ENCODE measurements around the gene CHL1. TPM values are rescaled to one million over a fixed set of nuclear protein-coding genes. Genes with fewer than 3 reads are reported as not detected.

The CHL1 gene
- polyA plus RNA-seq (2013) = 0.22 TPM

- H3K4me3 ChIP-seq (ENCODE audit: control insufficient read depth in 1 of 7, extremely low read depth in 1 of 7, insufficient read depth in 4 of 7, low read depth in 2 of 7, low read length in 6 of 7) = peak within 1 kb of the TSS in 4 of 7 experiments; percentile 44 to 65 (median 47)
These were observed at the start of gene CHL1 for GRCh38 chr3:196311-197148. TSS of gene CHL1 (plus strand) at chr3:196763. CDS start at chr3:319777, 123,014 bp downstream.

GRCh38 chr3:151614-152189 is 44.9 kb upstream of the CHL1 start:
- Histone ChIP-seq H3K36me3 (ENCODE audit: control insufficient read depth in 4 of 4, insufficient read depth in 4 of 4, low read length in 3 of 4) (no peaks in the 10 kb centered on the region), H3K4me3 (ENCODE audit: control insufficient read depth in 1 of 7, extremely low read depth in 1 of 7, insufficient read depth in 4 of 7, low read depth in 2 of 7, low read length in 6 of 7) (no peak overlapping the region), H3K27ac (ENCODE audit: insufficient read depth in 1 of 2, low read depth in 1 of 2, low read length in 2 of 2, poor library complexity in 1 of 2, severe bottlenecking in 2 of 2) (no peak overlapping the region), H3K4me1 (ENCODE audit: control extremely low read depth in 1 of 4, control insufficient read depth in 4 of 4, insufficient read depth in 4 of 4, low read length in 3 of 4) (peaks cover 0 to 4% (median 0%) of the 10 kb centered on the region in 4 experiments), H3K27me3 (replicated peaks in 2 of 5; ENCODE audit: control insufficient read depth in 4 of 5, insufficient read depth in 5 of 5, low read length in 4 of 5) (peaks cover 0 to 4% (median 0%) of the 10 kb centered on the region in 5 experiments), H3K9me3 (ENCODE audit: control extremely low read depth in 1 of 5, control insufficient read depth in 4 of 5, insufficient read depth in 2 of 5, low read depth in 1 of 5, low read length in 4 of 5) (no peaks in the 10 kb centered on the region)
- no peak for DNase-seq
- POLR2A ChIA-PET = no interaction called here
- CTCF ChIA-PET = no interaction called here
- no CpG with 5 or more reads among the region's 2 CpGs for WGBS (ENCODE audit: insufficient coverage)

More at GRCh38 chr3:196311-197148, at the start of gene CHL1:
- no peaks in the 10 kb centered on the region for H3K36me3 ChIP-seq (ENCODE audit: control insufficient read depth in 4 of 4, insufficient read depth in 4 of 4, low read length in 3 of 4)
- WGBS (ENCODE audit: insufficient coverage) = 2% methylated on average over 63 of the region's 64 CpGs
- POLR2A ChIA-PET = interaction anchor here (0.6 kb wide), 1 partner anchor 17 kb away, joined by 3 read pairs; no protein-coding TSS in a partner anchor
- H3K27ac ChIP-seq (ENCODE audit: insufficient read depth in 1 of 2, low read depth in 1 of 2, low read length in 2 of 2, poor library complexity in 1 of 2, severe bottlenecking in 2 of 2) = no peak within 1 kb of the TSS
- H3K4me1 ChIP-seq (ENCODE audit: control extremely low read depth in 1 of 4, control insufficient read depth in 4 of 4, insufficient read depth in 4 of 4, low read length in 3 of 4) = peaks cover 0 to 22% (median 16%) of the 10 kb centered on the region in 4 experiments
- H3K27me3 ChIP-seq (replicated peaks in 2 of 5; ENCODE audit: control insufficient read depth in 4 of 5, insufficient read depth in 5 of 5, low read length in 4 of 5) = peaks cover 8 to 79% (median 32%) of the 10 kb centered on the region in 5 experiments
- CTCF ChIA-PET = no interaction called here
- peaks cover 0 to 3% (median 0%) of the 10 kb centered on the region in 5 experiments for H3K9me3 ChIP-seq (ENCODE audit: control extremely low read depth in 1 of 5, control insufficient read depth in 4 of 5, insufficient read depth in 2 of 5, low read depth in 1 of 5, low read length in 4 of 5)
- peak in 1 of 3 donors; percentile 13 for DNase-seq

GRCh38 chr3:159974-160373 is 36.6 kb upstream of the CHL1 start:
- Histone ChIP-seq H3K4me1 (ENCODE audit: control extremely low read depth in 1 of 4, control insufficient read depth in 4 of 4, insufficient read depth in 4 of 4, low read length in 3 of 4) (peaks cover 0 to 17% (median 2%) of the 10 kb centered on the region in 4 experiments), H3K4me3 (ENCODE audit: control insufficient read depth in 1 of 7, extremely low read depth in 1 of 7, insufficient read depth in 4 of 7, low read depth in 2 of 7, low read length in 6 of 7) (no peak overlapping the region), H3K36me3 (ENCODE audit: control insufficient read depth in 4 of 4, insufficient read depth in 4 of 4, low read length in 3 of 4) (no peaks in the 10 kb centered on the region), H3K27me3 (replicated peaks in 2 of 5; ENCODE audit: control insufficient read depth in 4 of 5, insufficient read depth in 5 of 5, low read length in 4 of 5) (peaks cover 0 to 21% (median 3%) of the 10 kb centered on the region in 5 experiments), H3K27ac (ENCODE audit: insufficient read depth in 1 of 2, low read depth in 1 of 2, low read length in 2 of 2, poor library complexity in 1 of 2, severe bottlenecking in 2 of 2) (no peak overlapping the region), H3K9me3 (ENCODE audit: control extremely low read depth in 1 of 5, control insufficient read depth in 4 of 5, insufficient read depth in 2 of 5, low read depth in 1 of 5, low read length in 4 of 5) (no peaks in the 10 kb centered on the region)
- no CpG with 5 or more reads among the region's 1 CpG for WGBS (ENCODE audit: insufficient coverage)
- DNase-seq = peak; percentile 55 to 91 (median 79)
- ChIA-PET CTCF (interaction anchor here (1.2 to 1.4 kb wide), 3 partner anchors 10 to 12 kb away, joined by 3 to 4 read pairs (median 4); no protein-coding TSS in a partner anchor), POLR2A (no interaction called here)

GRCh38 chr3:166071-166470 is 30.5 kb upstream of the CHL1 start:
- DNase-seq = no peak
- no peaks in the 10 kb centered on the region for H3K9me3 ChIP-seq (ENCODE audit: control extremely low read depth in 1 of 5, control insufficient read depth in 4 of 5, insufficient read depth in 2 of 5, low read depth in 1 of 5, low read length in 4 of 5)
- no peak overlapping the region for H3K4me3 ChIP-seq (ENCODE audit: control insufficient read depth in 1 of 7, extremely low read depth in 1 of 7, insufficient read depth in 4 of 7, low read depth in 2 of 7, low read length in 6 of 7)
- H3K4me1 ChIP-seq (ENCODE audit: control extremely low read depth in 1 of 4, control insufficient read depth in 4 of 4, insufficient read depth in 4 of 4, low read length in 3 of 4) = peaks cover 0 to under 1% (median 0%) of the 10 kb centered on the region in 4 experiments
- no peaks in the 10 kb centered on the region for H3K36me3 ChIP-seq (ENCODE audit: control insufficient read depth in 4 of 4, insufficient read depth in 4 of 4, low read length in 3 of 4)
- ChIA-PET CTCF (no interaction called here), POLR2A (no interaction called here)
- peaks cover 0 to 26% (median 0%) of the 10 kb centered on the region in 5 experiments for H3K27me3 ChIP-seq (replicated peaks in 2 of 5; ENCODE audit: control insufficient read depth in 4 of 5, insufficient read depth in 5 of 5, low read length in 4 of 5)
- H3K27ac ChIP-seq (ENCODE audit: insufficient read depth in 1 of 2, low read depth in 1 of 2, low read length in 2 of 2, poor library complexity in 1 of 2, severe bottlenecking in 2 of 2) = no peak overlapping the region

- Histone ChIP-seq H3K9me3 (ENCODE audit: control extremely low read depth in 1 of 5, control insufficient read depth in 4 of 5, insufficient read depth in 2 of 5, low read depth in 1 of 5, low read length in 4 of 5) (no peaks in the 10 kb centered on the region), H3K27ac (ENCODE audit: insufficient read depth in 1 of 2, low read depth in 1 of 2, low read length in 2 of 2, poor library complexity in 1 of 2, severe bottlenecking in 2 of 2) (no peak overlapping the region), H3K4me1 (ENCODE audit: control extremely low read depth in 1 of 4, control insufficient read depth in 4 of 4, insufficient read depth in 4 of 4, low read length in 3 of 4) (no peaks in the 10 kb centered on the region), H3K36me3 (ENCODE audit: control insufficient read depth in 4 of 4, insufficient read depth in 4 of 4, low read length in 3 of 4) (no peaks in the 10 kb centered on the region), H3K27me3 (replicated peaks in 2 of 5; ENCODE audit: control insufficient read depth in 4 of 5, insufficient read depth in 5 of 5, low read length in 4 of 5) (peaks cover 0 to 26% (median 0%) of the 10 kb centered on the region in 5 experiments), H3K4me3 (ENCODE audit: control insufficient read depth in 1 of 7, extremely low read depth in 1 of 7, insufficient read depth in 4 of 7, low read depth in 2 of 7, low read length in 6 of 7) (no peak overlapping the region)
- DNase-seq = no peak
- WGBS (ENCODE audit: insufficient coverage) = 100% methylated on average over 3 of the region's 5 CpGs
- POLR2A ChIA-PET = no interaction called here
- CTCF ChIA-PET = no interaction called here
These were observed 29.8 kb upstream of the CHL1 start for GRCh38 chr3:166799-167198.

GRCh38 chr3:173886-174285 is 22.7 kb upstream of the CHL1 start:
- ChIA-PET POLR2A (no interaction called here), CTCF (no interaction called here)
- Histone ChIP-seq H3K9me3 (ENCODE audit: control extremely low read depth in 1 of 5, control insufficient read depth in 4 of 5, insufficient read depth in 2 of 5, low read depth in 1 of 5, low read length in 4 of 5) (no peaks in the 10 kb centered on the region), H3K4me1 (ENCODE audit: control extremely low read depth in 1 of 4, control insufficient read depth in 4 of 4, insufficient read depth in 4 of 4, low read length in 3 of 4) (no peaks in the 10 kb centered on the region), H3K27me3 (replicated peaks in 2 of 5; ENCODE audit: control insufficient read depth in 4 of 5, insufficient read depth in 5 of 5, low read length in 4 of 5) (no peaks in the 10 kb centered on the region), H3K36me3 (ENCODE audit: control insufficient read depth in 4 of 4, insufficient read depth in 4 of 4, low read length in 3 of 4) (no peaks in the 10 kb centered on the region), H3K27ac (ENCODE audit: insufficient read depth in 1 of 2, low read depth in 1 of 2, low read length in 2 of 2, poor library complexity in 1 of 2, severe bottlenecking in 2 of 2) (no peak overlapping the region), H3K4me3 (ENCODE audit: control insufficient read depth in 1 of 7, extremely low read depth in 1 of 7, insufficient read depth in 4 of 7, low read depth in 2 of 7, low read length in 6 of 7) (no peak overlapping the region)
- DNase-seq = no peak
- no CpG with 5 or more reads among the region's 1 CpG for WGBS (ENCODE audit: insufficient coverage)

GRCh38 chr3:184976-185375 is 11.6 kb upstream of the CHL1 start:
- Histone ChIP-seq H3K27me3 (replicated peaks in 2 of 5; ENCODE audit: control insufficient read depth in 4 of 5, insufficient read depth in 5 of 5, low read length in 4 of 5) (peaks cover 0 to 4% (median 0%) of the 10 kb centered on the region in 5 experiments), H3K36me3 (ENCODE audit: control insufficient read depth in 4 of 4, insufficient read depth in 4 of 4, low read length in 3 of 4) (no peaks in the 10 kb centered on the region), H3K4me1 (ENCODE audit: control extremely low read depth in 1 of 4, control insufficient read depth in 4 of 4, insufficient read depth in 4 of 4, low read length in 3 of 4) (no peaks in the 10 kb centered on the region), H3K9me3 (ENCODE audit: control extremely low read depth in 1 of 5, control insufficient read depth in 4 of 5, insufficient read depth in 2 of 5, low read depth in 1 of 5, low read length in 4 of 5) (peaks cover 0 to 3% (median 0%) of the 10 kb centered on the region in 5 experiments), H3K4me3 (ENCODE audit: control insufficient read depth in 1 of 7, extremely low read depth in 1 of 7, insufficient read depth in 4 of 7, low read depth in 2 of 7, low read length in 6 of 7) (no peak overlapping the region), H3K27ac (ENCODE audit: insufficient read depth in 1 of 2, low read depth in 1 of 2, low read length in 2 of 2, poor library complexity in 1 of 2, severe bottlenecking in 2 of 2) (no peak overlapping the region)
- POLR2A ChIA-PET = no interaction called here
- DNase-seq = no peak
- CTCF ChIA-PET = interaction anchor here (2.7 kb wide), 1 partner anchor 9 kb away, joined by 10 read pairs; no protein-coding TSS in a partner anchor
- WGBS (ENCODE audit: insufficient coverage) = 60% methylated on average over 1 of the region's 3 CpGs

All from common myeloid progenitor, CD34-positive (primary cell).